ENCODE results near the gene CBX4.

DNA sequence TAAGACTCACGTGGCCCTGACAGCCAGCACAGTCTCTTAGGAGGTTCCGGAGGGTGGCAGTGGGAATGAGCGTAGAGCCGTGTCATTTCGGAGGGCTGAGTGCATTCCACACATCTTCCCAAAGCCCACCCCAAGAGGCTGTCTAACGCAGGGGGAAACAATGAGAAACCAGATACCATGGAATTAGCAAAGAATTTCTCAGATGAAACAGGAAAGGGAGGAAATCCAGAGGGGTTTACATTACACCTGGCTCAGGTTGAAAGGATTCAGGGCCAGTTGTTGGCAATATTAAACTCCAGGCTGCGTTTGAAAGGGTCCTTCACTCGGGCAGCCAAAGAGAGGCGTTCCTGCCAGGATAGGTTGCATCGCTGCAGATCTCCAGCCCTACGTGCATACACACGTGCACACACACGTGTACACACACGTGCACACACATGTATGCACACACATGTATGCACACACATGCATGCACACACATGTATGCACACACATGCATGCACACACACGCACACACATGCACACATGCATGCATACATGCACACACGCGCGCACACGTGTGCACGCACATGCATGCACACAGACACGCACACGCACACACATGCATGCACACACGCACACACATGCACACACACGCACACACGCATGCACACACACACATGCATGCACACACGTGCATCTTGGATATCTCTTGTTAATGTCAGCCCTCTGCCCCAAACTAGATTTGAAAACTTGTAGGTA is 12.2 kb downstream of the CBX4 start:
- TF ChIP-seq CTCF (conservative IDR thresholded peaks at IDR 0.05; ENCODE audit: low read depth in 2 of 2) = no peak
- no peak for TF ChIP-seq REST (IDR thresholded peaks at IDR 0.05; ENCODE audit: unreplicated experiment)
- no peak for TF ChIP-seq EZH2 (IDR thresholded peaks at IDR 0.05; ENCODE audit: low read depth, unreplicated experiment)
- TF ChIP-seq EZH2phosphoT487 (IDR thresholded peaks at IDR 0.05; ENCODE audit: unreplicated experiment) = no peak
- no peak for TF ChIP-seq POLR2AphosphoS5 (IDR thresholded peaks at IDR 0.05; ENCODE audit: low read depth)
- TF ChIP-seq STAT1 (IDR thresholded peaks at IDR 0.05; ENCODE audit: unreplicated experiment) = no peak

Measured in GM23338 (cell line).